ENCODE measurements around the gene ARID1B. TPM values are rescaled to one million over a fixed set of nuclear protein-coding genes. Genes with fewer than 3 reads are reported as not detected.

Gene ARID1B
- total and polyA plus RNA-seq, 2 experiments from 2014 or later: 32.9 to 67.0 TPM

- H4K20me1 ChIP-seq (ENCODE audit: insufficient read depth, poor library complexity, severe bottlenecking): no peaks in the 10 kb centered on the region
- TF ChIP-seq EZH2 (IDR thresholded peaks at IDR 0.05; ENCODE audit: borderline replicate concordance) (no peak), EZH2phosphoT487 (IDR thresholded peaks at IDR 0.05; ENCODE audit: low read depth, severe bottlenecking, unreplicated experiment) (no peak), CTCF (IDR thresholded peaks at IDR 0.05; ENCODE audit: poor library complexity) (no peak)
- H3K4me2 ChIP-seq: no peak overlapping the region
- no peaks in the 10 kb centered on the region for H3K9me3 ChIP-seq (ENCODE audit: low read depth)
- H3K27ac ChIP-seq: no peak overlapping the region
- H3K9me2 ChIP-seq (replicated peaks; ENCODE audit: insufficient read depth): no peaks in the 10 kb centered on the region
- H3K4me1 ChIP-seq (ENCODE audit: insufficient read depth): peaks cover 6% of the 10 kb centered on the region
- no peak for DNase-seq (ENCODE audit: low spot score)
- no peaks in the 10 kb centered on the region for H3K79me2 ChIP-seq
- WGBS (ENCODE audit: low lambda C conversion rate, missing lambda C conversion rate): 89% methylated on average over 17 of the region's 17 CpGs
- H2AFZ ChIP-seq: no peak overlapping the region
- H3K36me3 ChIP-seq (replicated peaks; ENCODE audit: insufficient read depth, low read depth): no peaks in the 10 kb centered on the region
- H3K4me3 ChIP-seq: no peak overlapping the region
- H3K27me3 ChIP-seq: no peaks in the 10 kb centered on the region
Measured at GRCh38 chr6:157162766-157163433, 385.7 kb downstream of the ARID1B start.

- H3K79me2 ChIP-seq: no peaks in the 10 kb centered on the region
Measured at GRCh38 chr6:157163434-157164159, 386.4 kb downstream of the ARID1B start.

GRCh38 chr6:157164972-157165371 is 387.8 kb downstream of the ARID1B start:
- peaks cover 6% of the 10 kb centered on the region for H3K4me1 ChIP-seq (ENCODE audit: insufficient read depth)
- H3K79me2 ChIP-seq: no peaks in the 10 kb centered on the region
- no peak for DNase-seq (ENCODE audit: low spot score)
- H4K20me1 ChIP-seq (ENCODE audit: insufficient read depth, poor library complexity, severe bottlenecking): no peaks in the 10 kb centered on the region
- H3K4me3 ChIP-seq: no peak overlapping the region
- H3K27me3 ChIP-seq: no peaks in the 10 kb centered on the region
- 95% methylated on average over 1 of the region's 1 CpG for WGBS (ENCODE audit: low lambda C conversion rate, missing lambda C conversion rate)
- H3K9me2 ChIP-seq (replicated peaks; ENCODE audit: insufficient read depth): no peaks in the 10 kb centered on the region
- no peaks in the 10 kb centered on the region for H3K9me3 ChIP-seq (ENCODE audit: low read depth)
- TF ChIP-seq EZH2phosphoT487 (IDR thresholded peaks at IDR 0.05; ENCODE audit: low read depth, severe bottlenecking, unreplicated experiment) (no peak), EZH2 (IDR thresholded peaks at IDR 0.05; ENCODE audit: borderline replicate concordance) (no peak), CTCF (IDR thresholded peaks at IDR 0.05; ENCODE audit: poor library complexity) (no peak)
- no peak overlapping the region for H3K27ac ChIP-seq
- no peaks in the 10 kb centered on the region for H3K36me3 ChIP-seq (replicated peaks; ENCODE audit: insufficient read depth, low read depth)
- H2AFZ ChIP-seq: no peak overlapping the region
- no peak overlapping the region for H3K4me2 ChIP-seq

More at GRCh38 chr6:157163434-157164159, 386.4 kb downstream of the ARID1B start:
- H3K9me3 ChIP-seq (ENCODE audit: low read depth): no peaks in the 10 kb centered on the region
- no peak for DNase-seq (ENCODE audit: low spot score)
- no peaks in the 10 kb centered on the region for H3K36me3 ChIP-seq (replicated peaks; ENCODE audit: insufficient read depth, low read depth)
- 88% methylated on average over 4 of the region's 4 CpGs for WGBS (ENCODE audit: low lambda C conversion rate, missing lambda C conversion rate)
- TF ChIP-seq EZH2 (IDR thresholded peaks at IDR 0.05; ENCODE audit: borderline replicate concordance) (no peak), CTCF (IDR thresholded peaks at IDR 0.05; ENCODE audit: poor library complexity) (no peak), EZH2phosphoT487 (IDR thresholded peaks at IDR 0.05; ENCODE audit: low read depth, severe bottlenecking, unreplicated experiment) (no peak)
- peaks cover 6% of the 10 kb centered on the region for H3K4me1 ChIP-seq (ENCODE audit: insufficient read depth)
- no peaks in the 10 kb centered on the region for H3K9me2 ChIP-seq (replicated peaks; ENCODE audit: insufficient read depth)
- H3K27me3 ChIP-seq: no peaks in the 10 kb centered on the region
- no peak overlapping the region for H2AFZ ChIP-seq
- H4K20me1 ChIP-seq (ENCODE audit: insufficient read depth, poor library complexity, severe bottlenecking): no peaks in the 10 kb centered on the region
- no peak overlapping the region for H3K27ac ChIP-seq
- no peak overlapping the region for H3K4me3 ChIP-seq
- H3K4me2 ChIP-seq: no peak overlapping the region
